ENCODE data around the gene MYOCOS. TPM values are rescaled to one million over a fixed set of nuclear protein-coding genes. Genes with fewer than 3 reads are reported as not detected.

The MYOCOS gene
- total RNA-seq, 3 donors from 2014 or later: not detected

DNA sequence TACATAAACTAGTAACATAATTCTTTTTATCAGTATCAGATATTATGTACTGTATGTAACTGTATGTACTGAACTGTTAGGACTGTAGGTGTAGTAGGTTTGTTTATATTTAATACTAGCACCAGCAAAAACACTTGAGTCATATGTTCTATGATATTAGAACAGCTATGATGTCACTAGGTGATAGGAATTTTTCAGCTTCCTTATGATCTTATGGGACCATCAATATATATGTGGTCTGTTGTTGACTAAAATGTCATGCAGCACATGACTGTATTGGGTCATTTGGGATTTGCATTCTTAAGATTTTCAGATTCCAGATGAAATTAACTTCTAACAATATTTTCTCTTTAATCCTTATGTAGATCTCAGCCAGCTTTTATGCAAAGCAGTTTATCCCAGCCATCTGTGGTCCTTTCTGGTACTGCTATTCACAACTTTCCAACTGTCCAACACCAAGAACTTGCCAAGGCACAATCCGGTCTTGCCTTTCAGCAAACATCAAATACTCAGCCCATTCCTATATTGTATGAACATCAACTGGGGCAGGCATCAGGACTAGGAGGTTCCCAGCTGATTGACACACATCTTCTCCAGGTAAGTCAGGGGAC, 38.3 kb upstream of the MYOCOS start:
- H3K4me1 ChIP-seq (ENCODE audit: low read depth): no peaks in the 10 kb centered on the region
- ATAC-seq (no peak), DNase-seq (no peak)
- H3K9me3 ChIP-seq: no peaks in the 10 kb centered on the region
- H3K36me3 ChIP-seq (ENCODE audit: low read depth): peaks cover 22% of the 10 kb centered on the region
- TF ChIP-seq, protein P1, sequence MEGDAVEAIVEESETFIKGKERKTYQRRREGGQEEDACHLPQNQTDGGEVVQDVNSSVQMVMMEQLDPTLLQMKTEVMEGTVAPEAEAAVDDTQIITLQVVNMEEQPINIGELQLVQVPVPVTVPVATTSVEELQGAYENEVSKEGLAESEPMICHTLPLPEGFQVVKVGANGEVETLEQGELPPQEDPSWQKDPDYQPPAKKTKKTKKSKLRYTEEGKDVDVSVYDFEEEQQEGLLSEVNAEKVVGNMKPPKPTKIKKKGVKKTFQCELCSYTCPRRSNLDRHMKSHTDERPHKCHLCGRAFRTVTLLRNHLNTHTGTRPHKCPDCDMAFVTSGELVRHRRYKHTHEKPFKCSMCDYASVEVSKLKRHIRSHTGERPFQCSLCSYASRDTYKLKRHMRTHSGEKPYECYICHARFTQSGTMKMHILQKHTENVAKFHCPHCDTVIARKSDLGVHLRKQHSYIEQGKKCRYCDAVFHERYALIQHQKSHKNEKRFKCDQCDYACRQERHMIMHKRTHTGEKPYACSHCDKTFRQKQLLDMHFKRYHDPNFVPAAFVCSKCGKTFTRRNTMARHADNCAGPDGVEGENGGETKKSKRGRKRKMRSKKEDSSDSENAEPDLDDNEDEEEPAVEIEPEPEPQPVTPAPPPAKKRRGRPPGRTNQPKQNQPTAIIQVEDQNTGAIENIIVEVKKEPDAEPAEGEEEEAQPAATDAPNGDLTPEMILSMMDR (IDR thresholded peaks at IDR 0.05): no peak
- intact Hi-C loops (cut with DNase I, micrococcal nuclease): loop anchor here (10.0 kb wide), 2 partner anchors 59 to 69 kb away; no protein-coding TSS in a partner anchor
- H3K4me3 ChIP-seq: peak overlapping the region; percentile 7

DNA sequence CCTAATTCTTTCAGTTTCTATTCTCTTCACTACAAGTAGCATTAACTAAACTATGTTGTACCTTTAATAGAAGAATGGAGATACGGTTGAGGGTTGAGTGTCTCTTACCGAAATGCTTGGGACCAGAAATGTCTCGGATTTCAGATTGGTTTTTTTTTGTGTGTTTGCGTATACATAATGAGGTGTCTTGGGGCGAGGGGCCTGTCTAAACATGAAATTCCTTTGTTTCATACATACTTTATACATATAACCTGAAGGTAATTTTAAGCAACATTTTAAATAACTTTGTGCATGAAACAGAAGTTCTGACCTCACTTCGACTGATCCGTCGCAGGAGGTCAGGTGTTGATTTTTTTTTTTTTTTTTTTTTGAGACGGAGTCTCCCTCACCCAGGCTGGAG, 36.3 kb upstream of the MYOCOS start:
- no peaks in the 10 kb centered on the region for H3K9me3 ChIP-seq
- peaks cover 23% of the 10 kb centered on the region for H3K36me3 ChIP-seq (ENCODE audit: low read depth)
- intact Hi-C loops (cut with DNase I, micrococcal nuclease): loop anchor here (10.0 kb wide), 2 partner anchors 61 to 71 kb away; no protein-coding TSS in a partner anchor
- ATAC-seq: no peak
- TF ChIP-seq, protein P1 (IDR thresholded peaks at IDR 0.05): no peak
- H3K4me3 ChIP-seq: no peak overlapping the region
- no peak for DNase-seq
- H3K4me1 ChIP-seq (ENCODE audit: low read depth): no peaks in the 10 kb centered on the region

DNA sequence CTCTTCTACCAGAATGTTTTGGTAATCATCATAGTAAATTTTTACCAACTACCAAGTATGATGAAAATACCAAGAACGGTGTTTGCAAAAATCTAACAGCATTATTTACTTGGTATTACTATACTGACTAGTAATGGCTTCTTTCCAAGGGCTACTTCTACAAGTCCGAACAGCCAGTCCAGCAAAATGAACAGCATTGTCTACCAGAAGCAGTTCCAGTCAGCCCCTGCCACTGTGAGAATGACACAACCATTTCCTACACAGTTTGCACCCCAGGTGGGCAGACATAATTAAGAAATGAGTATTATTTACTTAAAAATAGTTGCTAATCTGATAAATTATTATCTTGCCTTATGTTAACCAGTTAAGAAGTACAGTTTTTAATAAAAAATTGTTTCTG, 33.8 kb upstream of the MYOCOS start:
- H3K36me3 ChIP-seq (ENCODE audit: low read depth): peaks cover 23% of the 10 kb centered on the region
- TF ChIP-seq, protein P1 (IDR thresholded peaks at IDR 0.05): no peak
- H3K4me3 ChIP-seq: no peak overlapping the region
- H3K9me3 ChIP-seq: no peaks in the 10 kb centered on the region
- ATAC-seq (no peak), DNase-seq (no peak)
- intact Hi-C loops (cut with DNase I, micrococcal nuclease): loop anchor here (10.0 kb wide), 2 partner anchors 63 to 73 kb away; no protein-coding TSS in a partner anchor
- H3K4me1 ChIP-seq (ENCODE audit: low read depth): no peaks in the 10 kb centered on the region

DNA sequence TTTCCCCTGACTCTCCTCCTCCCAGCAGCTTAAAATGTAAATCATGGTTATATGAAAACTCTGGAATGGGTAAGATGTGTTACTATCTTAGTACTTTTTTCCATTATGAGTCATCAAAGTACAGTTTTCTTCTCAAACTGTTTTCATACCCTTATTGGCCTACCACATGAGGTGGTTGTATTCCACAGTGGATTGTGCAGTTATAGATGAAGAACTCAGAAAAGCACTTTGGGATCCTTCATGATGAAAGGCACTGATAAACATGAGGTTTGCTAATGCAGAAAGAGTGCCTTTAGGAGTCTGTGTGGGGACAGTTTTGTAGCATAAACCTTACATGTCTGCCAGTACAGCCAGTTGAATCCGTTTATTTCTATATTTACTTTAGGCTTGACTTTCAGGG, 32.0 kb upstream of the MYOCOS start:
- intact Hi-C loops (cut with DNase I, micrococcal nuclease): no loop called here
- TF ChIP-seq, protein P1 (IDR thresholded peaks at IDR 0.05): no peak
- Histone ChIP-seq H3K36me3 (ENCODE audit: low read depth) (peaks cover 23% of the 10 kb centered on the region), H3K9me3 (no peaks in the 10 kb centered on the region), H3K4me1 (ENCODE audit: low read depth) (no peaks in the 10 kb centered on the region), H3K4me3 (no peak overlapping the region)
- ATAC-seq (no peak), DNase-seq (no peak)

DNA sequence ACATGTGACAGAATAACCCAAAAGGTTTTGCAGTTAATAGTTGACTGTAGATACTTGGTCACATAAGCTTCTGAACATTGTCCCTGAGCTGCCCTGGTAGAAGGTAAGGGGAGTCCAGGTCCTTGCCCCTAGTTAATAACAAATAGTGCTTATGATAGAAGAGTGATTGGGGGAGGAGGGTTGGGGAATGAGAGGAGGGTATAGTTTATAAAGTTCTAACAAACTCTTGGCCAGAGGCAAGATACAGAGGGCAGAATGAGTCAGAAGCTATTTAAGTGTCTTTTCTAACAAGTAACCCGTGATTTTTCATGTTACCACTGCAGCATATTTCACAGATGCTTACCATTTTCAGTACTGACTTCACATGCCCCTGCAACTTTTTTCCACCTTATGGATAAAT, 26.7 kb upstream of the MYOCOS start:
- no peak for DNase-seq
- Histone ChIP-seq H3K9me3 (no peaks in the 10 kb centered on the region), H3K36me3 (ENCODE audit: low read depth) (no peaks in the 10 kb centered on the region), H3K4me1 (ENCODE audit: low read depth) (no peaks in the 10 kb centered on the region), H3K4me3 (no peak overlapping the region)
- intact Hi-C loops (cut with DNase I, micrococcal nuclease): no loop called here
- TF ChIP-seq, protein P1 (IDR thresholded peaks at IDR 0.05): no peak
- no peak for ATAC-seq
